ENCODE measurements around the gene BAZ2A.
"Not testable (repeated sequence)": the region's sequence is repeated elsewhere in the genome, so short reads cannot be mapped to it uniquely, and the experiment has no call there.

The BAZ2A gene

DNA sequence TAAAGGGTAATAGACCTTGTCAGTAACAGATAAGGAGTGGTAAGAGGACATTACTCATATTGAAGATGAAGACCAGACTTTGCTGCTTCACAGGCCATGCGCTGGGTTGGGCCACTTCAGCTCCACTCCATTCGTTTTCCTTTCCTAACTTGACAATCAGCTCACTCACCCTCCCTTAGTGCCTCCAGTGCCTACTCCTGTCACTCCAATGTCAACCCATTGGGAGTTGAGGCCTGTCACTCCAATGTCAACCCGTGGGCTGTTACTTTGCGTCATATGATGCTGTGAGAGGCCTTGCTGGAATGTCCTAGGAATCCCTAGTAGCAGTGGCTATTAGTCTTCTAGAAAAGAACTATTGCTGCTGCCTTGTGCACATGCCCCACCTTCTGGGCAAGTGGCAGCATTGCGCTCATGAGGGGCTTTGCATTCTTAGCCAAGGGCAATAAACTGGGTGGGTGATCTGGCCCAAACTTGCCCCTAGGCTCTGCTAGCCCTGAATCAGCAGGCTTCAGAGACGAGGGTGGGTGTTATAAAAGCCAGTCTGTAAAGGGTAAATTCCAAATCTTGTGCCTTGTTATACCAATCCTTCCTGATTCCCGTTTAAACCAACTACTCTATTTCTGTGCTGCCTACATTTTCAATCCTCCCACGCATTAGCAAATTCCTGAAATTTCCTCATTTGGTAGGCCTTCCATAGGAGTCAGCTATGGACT is 36.1 kb downstream of the BAZ2A start:
- peak; percentile 83 for DNase-seq (ENCODE audit: low read depth)

- DNase-seq (ENCODE audit: low read depth): peak; percentile 76
Measured at GRCh38 chr12:56591961-56592360, 38.2 kb downstream of the BAZ2A start.

- DNase-seq (ENCODE audit: low read depth): no peak
Measured at GRCh38 chr12:56591126-56591525, 39.0 kb downstream of the BAZ2A start.

GRCh38 chr12:56590237-56590830 is 39.8 kb downstream of the BAZ2A start:
- DNase-seq (ENCODE audit: low read depth): peak; percentile 40

DNA sequence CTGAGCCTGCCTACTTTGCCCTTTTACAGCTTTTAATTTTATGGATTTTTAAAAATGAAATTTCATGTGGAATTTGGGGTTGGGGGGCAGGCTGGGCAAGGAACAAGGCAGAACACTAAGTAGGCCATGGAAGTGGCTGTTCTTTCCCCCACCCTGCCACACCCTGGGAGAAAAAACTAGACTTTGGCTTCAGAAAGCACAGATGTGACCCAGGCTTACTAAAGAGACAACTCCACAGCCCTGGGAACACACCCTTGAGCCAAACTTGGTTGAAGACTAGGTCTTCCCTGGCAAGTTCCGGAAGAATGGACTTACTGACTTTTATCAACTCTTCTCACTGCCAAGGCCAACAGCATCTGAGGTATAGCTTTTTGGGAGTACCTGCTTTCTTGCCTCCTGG is 40.3 kb downstream of the BAZ2A start:
- no peak for DNase-seq (ENCODE audit: low read depth)

GRCh38 chr12:56585098-56585497 is 45.0 kb downstream of the BAZ2A start:
- no peak for DNase-seq (ENCODE audit: low read depth)

DNA sequence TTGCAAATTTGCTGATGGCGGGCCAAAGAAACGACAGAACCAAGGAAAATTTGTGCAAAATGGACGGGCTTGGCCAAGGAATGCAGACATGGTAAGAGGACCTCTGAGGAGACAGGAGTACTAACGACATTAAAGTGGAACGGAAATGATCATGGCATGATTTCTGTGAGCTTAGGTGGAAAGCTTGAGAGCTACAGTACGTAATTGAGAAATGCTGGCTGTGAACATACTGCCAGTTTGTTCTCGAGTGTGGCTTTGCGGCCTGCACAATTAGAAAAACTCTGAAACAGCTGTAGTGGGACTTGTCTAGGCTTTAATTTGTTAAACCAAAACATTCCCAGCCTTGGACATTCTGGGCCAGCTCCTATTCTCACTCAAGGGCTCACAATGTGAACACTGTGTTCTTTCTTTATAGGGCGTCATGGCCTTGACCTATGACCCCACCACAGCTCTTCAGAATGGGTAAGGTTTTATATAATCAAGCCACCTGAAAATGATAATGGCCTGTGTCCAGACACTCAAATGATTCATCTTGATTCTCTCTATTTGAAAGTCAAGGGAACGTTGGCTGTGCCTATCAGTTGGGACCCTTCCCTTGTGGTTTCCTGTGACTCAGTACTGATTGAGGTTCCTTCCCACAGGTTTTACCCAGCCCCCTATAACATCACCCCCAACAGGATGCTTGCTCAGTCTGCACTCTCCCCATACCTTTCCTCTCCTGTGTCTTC is 48.5 kb downstream of the BAZ2A start:
- peak; percentile 34 for DNase-seq (ENCODE audit: low read depth)

GRCh38 chr12:56578983-56579546 is 51.1 kb downstream of the BAZ2A start:
- DNase-seq (ENCODE audit: low read depth): no peak

DNA sequence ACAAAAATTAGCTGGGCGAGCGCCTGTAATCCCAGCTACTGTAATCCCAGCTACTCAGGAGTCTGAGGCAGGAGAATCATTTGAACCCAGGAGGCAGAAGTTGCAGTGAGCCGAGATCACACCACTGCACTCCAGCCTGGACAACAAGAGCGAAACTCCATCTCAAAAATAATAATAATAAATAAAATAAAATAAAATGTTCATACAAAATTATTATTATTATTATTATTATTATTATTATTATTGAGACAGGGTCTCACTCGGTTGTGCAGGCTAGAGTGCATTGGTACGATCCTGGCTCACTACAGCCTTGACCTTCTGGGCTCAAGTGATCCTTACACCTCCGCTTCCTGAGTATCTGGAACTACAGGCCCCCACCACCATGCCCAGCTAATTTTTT is 52.9 kb downstream of the BAZ2A start:
- not testable (repeated sequence) for DNase-seq (ENCODE audit: low read depth)

GRCh38 chr12:56574210-56574609 is 55.9 kb downstream of the BAZ2A start:
- peak; percentile 40 for DNase-seq (ENCODE audit: low read depth)

GRCh38 chr12:56572288-56572687 is 57.8 kb downstream of the BAZ2A start:
- DNase-seq (ENCODE audit: low read depth): no peak

DNA sequence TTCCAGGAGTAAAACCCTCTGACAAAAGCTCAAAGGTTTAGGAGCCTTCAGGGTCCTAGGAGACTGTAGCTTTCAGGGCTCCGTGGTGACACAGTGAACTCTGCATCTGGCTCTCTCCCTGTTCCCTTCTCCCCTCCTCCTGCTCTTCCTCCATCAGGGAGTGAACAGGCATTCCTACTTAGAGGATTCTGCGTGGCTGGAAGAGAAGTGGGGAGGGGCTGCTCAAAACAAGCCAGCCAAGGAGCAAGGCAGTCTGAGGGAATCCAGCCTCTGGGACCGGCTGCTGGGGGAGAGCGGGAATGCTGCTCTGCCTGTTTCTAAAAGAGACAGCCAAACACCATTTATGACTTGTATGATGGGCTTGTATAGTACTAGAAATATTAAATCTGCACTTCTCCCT is 59.0 kb downstream of the BAZ2A start:
- DNase-seq (ENCODE audit: low read depth): no peak

DNA sequence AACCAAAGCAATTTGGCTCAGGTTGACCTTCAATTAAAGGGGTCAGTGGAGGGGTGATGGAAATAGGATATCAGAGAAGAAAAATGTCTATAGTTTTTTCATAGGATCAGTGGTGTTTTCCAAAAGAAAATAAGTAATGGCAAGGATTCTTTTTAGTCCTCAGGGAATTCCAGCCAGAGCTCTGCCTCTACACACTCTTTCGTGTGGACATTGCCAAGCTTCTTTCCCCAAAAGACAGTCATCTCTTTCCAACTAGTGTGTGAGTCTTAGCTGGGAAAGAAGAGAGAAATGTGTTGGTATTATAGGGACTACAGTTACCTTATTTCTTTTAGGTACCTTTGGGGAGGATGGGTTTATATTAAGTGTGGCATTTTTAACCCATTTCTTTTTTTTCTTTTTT is 62.0 kb downstream of the BAZ2A start:
- DNase-seq (ENCODE audit: low read depth): no peak

DNA sequence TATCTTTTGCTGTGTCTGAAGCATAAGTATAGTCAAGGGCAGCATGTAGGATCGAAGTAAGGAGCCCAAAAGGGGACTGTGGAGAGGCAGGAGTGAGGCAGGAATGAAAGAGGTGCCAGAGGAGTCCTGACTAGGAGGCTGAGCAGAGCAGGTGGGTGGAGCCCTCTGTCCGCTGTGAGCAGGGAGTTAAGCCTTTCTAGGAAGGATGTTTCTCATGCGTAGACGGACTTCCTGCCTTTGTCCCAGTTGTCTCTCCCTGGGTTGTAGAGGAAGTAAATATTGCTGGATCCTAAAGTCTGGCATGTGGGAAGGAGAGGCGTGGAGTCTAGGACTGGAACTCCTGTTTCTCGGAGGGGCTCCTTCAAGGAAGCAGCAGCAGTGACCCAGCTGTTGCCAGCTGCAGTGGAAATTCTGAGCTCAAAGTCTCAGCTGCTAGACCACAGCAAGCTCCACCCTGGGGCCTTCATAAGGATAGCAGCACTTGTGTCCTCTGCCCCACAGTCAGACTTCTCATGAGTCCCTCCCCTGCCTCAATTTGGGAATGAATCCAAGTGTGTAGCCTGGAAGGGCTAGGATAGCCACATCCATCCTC is 64.5 kb downstream of the BAZ2A start:
- peak; percentile 74 for DNase-seq (ENCODE audit: low read depth)

DNA sequence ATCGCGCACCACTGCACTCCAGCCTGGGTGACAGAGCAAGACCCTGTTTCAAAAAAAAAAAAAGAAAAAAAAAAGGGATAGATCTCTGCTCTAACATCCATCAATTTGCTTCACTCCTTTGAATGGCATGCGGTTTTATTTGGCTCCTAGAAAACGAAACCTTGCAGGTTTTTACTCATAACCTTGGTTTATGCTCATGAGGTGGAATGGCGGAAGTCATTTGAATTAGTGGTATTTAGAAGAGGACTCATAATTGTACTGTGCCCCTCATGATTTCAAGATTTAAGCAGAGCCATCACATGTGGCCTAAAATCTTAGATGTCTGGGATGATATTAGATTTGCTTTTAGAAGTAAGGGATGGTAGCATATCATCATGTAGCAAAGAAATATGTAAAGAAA is 79.1 kb downstream of the BAZ2A start:
- DNase-seq (ENCODE audit: low read depth): no peak

GRCh38 chr12:56546680-56547079 is 83.4 kb downstream of the BAZ2A start:
- DNase-seq (ENCODE audit: low read depth): no peak

All from EH (cell line).